Measurements from ENCODE around the gene SLC49A3.
"Not testable (repeated sequence)": the region's sequence is repeated elsewhere in the genome, so short reads cannot be mapped to it uniquely, and the experiment has no call there.

The SLC49A3 gene

DNA sequence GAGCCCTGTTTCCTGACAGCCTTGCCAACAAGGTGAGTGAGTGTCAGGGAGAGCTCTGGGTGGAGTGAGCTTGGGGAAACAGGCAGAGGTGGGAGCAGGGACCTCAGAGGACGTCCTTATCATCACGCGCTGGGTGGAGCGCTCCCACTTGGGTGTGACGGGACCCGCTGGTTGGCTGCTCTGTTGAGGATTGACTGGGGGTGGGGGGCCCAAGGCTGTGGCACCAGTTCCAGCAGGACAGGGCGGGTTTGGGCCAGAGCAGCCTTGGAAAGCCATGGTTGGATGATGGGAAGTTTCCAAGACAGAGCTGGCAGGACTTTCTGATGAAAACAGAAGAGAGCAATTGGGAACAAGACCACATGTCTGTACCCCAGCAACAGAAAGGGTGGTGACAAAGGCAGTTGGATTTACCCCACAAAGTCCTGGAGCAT, 13.7 kb upstream of the SLC49A3 start:
- DNase-seq (ENCODE audit: low read depth): no peak

DNA sequence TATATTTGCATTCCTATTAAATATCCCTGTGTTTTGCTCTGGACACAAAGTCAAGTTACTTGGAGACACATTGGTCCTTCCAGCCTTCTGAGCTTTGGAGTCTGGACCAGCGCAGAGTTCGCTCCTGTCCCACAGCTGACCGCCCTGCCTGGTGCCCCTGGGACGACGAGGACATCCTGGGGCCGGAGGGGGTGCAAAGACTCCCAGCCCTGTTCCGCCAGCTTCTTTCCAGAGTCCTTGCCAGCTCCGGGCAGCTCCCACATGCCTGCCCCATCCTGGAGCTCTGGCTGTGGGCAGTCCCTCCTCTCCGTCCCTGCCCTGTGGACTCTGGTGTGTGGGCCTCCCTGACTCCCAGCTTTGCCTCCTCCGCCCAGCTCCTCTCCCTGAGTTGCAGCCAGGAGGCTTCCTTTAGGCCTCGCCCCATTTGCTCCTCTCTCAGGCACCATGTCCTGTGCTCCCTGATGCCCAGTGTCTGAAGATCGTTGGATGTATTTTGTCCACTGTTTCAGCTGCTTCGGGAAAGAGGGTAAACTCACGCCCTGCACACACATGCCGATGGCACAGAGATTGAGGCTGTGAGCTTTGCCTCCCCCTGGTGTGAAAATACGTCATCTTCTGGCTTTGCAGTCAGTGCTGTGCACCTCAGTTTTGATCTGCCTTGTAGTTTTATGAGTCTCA, 11.8 kb upstream of the SLC49A3 start:
- DNase-seq (ENCODE audit: low read depth): no peak

DNA sequence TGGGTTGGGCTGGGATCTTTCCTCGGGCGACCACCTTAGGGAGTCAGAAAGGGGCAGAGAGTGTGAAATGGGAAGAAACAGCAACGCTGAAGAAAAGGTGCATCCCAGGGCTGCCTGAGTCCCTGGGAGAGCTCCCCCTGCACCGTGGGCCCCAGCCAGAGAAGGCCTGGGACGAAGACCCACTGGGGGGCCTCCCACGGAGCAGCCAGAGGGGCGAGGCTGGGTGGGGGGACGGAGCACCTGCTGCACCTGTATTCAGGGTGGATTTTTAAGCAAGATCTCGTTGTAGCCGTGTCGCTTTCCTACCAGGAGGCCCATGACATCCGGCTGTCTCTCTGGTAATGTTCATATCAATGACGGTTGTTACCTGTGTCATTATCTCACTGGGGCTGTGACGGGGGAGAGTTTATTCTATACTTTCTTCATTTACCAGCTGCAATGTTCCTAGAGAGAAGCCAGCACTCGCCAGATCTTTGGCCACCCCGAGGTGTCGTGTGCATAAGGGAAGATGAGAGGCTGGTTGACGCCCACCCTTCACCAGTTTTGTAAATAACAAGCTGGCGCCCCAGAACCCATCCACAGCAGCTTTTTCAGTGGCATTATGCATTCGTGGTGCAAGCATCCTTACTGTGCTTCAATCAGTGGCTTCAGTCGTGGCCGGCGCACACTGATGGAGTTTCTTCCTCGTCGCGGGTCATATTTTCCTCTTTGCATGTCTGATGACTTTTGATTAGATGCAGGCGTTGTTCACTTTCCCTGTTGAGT, 11.0 kb upstream of the SLC49A3 start:
- no peak for DNase-seq (ENCODE audit: low read depth)

DNA sequence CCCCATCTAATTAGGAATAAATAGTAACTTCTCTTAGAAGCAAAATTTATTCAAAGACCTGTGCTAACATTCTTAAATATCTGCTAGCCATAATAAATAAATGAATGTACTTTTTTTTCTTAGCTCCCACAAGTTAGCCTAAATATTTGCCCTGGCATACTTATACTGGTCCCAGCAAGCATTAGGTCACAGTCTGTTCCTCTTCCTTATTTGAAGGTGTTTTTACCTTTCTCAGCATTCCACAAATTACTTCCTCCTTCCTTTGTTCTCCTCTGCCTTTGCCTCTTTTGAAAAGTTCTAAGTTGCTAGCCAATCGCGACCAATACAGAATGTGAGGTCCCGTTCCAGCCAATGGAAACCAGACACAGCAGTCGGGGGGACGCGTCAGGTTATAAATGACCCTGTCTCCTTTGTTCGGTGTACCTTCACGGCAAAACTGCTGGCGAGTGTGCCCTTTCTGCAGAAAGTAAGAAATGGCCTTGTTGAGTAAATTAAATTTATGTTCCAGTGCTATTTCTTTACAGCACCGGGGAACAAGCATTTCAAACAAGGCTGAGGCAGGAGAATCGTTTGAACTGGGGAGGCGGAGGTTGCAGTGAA, 5.5 kb upstream of the SLC49A3 start:
- not testable (repeated sequence) for DNase-seq (ENCODE audit: low read depth)

DNA sequence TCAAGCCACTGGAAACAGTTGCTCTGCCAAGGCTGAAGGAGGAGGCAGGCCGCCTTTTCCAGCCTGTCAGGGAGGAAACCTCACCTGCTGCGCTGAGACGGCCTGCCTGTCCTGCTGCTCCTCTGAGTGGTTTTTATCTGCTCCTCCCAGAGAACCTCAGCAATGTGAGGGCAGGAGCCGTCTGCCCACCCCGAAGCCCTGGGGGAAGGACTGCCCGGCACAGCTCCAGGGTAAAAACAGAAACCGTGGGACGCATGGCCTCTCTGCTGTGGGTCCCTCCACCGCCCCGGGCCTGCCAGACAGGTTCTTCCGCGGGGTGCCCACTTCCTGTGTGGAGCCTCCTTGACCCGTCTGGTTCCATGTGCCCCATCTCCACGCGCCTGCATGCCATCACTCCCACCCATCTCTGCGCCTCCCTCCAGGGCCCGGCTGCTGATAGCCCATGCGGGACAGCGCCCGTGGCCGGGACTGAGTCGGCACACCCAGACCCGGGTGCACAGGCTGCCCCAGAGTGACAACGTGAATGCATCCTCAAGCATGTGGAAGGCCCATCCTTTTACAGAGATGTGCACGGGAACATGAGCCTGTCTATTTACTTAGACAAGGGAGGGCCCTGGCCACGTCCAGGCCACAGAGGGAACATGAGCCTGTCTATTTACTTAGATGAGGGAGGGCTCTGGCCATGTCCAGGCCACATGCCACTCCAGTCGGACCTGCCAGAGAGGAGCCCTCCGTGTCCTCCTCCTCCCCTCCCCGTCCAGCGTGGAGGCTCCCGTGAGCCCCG, 4.0 kb upstream of the SLC49A3 start:
- no peak for DNase-seq (ENCODE audit: low read depth)

DNA sequence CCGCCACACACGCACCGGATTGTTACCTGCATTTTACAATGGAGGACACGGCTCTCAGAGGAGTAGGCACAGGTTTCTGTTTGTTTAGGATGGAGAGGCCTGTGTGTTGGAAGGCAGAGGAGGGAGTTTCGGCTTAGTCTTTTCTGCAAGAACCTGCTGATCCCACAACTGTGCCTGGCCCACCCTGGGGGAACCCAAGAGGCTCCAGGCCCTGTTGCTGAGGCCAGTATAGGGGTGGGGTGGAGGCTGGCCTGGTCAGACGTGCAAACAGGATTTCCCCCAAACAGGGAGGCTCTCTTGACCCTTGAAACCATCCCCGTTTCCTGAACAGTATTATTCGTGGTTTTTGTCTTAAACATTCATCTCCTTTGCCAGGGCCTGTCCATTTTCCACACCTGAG, 772 bp upstream of the SLC49A3 start:
- no peak for DNase-seq (ENCODE audit: low read depth)

DNA sequence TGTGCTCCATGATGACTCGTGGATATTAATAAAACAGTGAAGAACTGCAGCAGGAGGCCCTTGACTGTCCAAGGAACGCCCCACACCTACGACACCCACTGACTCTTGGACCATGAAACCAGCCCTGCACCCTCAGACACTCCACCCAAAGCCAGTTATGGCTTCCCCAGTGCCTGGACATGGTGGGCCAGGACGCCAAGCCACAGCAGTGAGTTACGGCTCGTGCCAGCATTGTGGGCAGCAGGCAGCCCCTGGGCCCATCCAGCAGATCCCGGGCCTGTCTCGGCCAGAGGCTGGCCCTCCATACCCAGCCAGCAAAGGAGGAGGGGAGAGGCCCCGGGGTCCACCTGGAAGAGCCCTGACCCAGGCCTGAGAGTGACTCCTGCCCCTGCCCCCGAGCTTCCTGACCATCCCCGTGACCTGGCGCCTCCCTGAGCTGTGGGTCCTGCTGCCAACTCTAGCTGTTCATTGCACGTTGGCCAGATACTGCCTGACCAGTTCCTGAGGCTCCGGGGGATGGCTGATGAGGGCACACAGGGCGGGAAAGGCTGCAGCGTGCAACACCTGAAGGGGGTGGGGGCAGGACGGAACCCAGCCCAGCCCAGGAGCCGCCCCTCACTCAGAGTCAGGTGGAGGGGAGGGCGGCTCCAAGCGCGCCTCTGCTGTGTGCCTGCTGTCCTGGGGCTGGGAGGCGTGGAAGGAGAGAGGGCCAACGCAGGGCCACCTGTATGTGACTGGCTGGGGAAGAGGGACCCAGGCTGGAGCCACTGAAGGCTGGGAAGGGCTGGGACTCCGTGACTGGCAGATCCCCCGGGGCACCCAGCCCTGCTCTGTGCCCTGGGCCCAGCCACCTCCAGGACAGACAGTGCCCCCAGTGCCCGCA, 739 bp downstream of the SLC49A3 start:
- DNase-seq (ENCODE audit: low read depth): no peak

DNA sequence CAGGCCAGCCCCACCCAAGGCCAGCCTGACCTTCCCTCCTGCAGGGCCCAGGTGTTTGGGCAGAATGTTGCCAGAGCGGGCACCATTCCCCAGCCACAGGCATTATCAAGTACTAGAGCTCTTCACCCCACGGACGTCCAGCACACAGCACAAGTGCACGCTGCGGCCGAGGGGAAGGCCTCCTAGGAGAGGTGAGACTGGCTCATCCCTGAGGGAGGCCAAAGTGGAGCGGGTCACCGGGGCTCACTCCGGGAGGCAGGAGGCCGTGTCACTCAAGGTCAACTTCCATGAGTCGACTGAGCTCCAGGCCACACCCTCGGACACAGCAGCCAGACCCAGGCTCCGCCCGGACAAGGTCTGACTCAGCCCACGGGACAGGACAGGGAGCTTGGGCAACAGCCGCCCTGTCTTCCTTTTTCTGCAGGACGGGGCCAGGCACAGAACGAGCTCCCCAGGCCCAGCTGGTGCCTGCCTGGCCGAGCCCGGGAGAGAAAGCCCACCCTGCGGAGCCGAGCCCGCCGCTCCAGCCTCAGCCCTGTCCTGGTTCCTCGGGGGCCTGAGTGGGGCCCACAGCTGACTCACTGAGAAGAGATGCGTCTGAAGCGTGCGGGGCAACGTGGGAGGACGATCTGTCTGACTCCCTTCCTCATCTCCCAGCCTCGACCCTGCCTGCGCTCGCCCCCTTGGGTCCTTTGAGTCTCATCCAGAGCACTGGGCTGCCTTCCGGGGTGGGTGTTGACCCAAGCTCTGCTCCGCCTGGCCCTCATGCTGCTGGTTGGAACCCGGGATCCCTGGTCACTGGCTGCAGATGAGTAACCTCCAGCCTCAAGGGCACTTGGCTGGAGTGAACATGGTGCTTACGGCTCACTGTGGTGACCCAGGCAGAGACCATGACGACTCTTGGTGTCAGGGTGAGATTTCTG, 1.6 kb downstream of the SLC49A3 start:
- DNase-seq (ENCODE audit: low read depth): no peak

DNA sequence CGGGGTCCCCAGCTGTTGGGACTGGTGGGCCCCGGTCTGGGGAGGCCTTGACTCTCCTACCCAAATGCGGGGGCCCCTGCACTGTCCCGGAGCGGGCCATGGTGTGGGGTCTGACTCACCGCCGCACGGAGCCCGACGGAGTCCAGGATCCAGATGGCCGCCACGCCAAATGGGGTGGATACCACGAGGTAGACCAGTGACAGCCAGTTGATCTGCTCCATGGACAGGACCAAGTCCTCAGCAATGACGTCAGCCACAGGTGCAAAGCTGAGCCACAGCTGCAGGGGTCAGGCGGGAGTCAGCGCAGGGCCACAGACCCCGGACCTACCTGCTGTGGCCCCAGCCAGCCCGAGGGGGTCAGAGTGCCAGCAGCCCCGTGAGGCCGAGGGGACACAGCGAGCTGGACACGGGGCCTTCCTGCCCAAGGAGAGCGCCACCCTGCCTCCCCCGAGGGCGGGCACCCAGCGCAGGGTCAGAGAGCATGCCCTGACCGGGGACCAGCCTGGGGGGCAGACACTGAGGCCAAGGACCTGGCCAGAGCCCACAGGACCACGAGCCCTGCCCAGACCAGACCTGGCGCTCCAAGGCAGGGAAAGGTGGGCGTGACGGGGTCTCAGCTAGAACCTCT, 2.4 kb downstream of the SLC49A3 start:
- no peak for DNase-seq (ENCODE audit: low read depth)

DNA sequence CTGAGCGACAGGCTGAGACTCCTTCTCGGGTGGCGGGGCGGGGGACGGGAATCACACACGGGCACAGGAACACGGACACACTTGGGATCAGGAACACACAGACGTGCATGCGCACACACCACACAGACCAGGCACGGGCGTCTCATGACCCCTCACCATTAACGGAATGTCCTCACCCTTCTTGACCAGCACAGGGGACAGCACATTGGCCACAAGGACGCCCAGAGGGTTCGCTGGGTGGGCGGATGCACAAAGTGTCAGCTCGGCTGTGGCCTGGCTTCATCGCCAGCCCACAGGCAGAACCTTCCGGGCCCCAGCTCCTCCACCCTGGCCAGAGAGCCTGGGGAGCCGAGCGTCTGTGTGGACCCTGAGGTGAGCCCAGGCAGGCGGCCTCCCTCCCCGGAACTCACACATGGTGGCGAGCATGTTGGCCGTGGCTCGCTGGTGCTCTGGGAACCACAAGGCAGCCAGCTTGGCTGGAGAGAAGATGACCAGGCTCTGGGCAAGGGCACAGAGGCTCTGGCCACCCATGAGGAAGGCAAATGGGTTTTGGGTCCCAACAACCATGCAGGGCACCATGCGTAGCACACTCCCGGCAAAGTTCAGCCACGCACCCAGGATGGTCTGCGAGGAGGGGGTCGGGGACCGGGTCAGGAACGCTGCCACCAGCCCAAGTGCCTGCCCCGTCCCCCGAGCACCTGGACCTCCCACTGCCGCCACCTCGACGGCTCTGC, 3.1 kb downstream of the SLC49A3 start:
- DNase-seq (ENCODE audit: low read depth): no peak

DNA sequence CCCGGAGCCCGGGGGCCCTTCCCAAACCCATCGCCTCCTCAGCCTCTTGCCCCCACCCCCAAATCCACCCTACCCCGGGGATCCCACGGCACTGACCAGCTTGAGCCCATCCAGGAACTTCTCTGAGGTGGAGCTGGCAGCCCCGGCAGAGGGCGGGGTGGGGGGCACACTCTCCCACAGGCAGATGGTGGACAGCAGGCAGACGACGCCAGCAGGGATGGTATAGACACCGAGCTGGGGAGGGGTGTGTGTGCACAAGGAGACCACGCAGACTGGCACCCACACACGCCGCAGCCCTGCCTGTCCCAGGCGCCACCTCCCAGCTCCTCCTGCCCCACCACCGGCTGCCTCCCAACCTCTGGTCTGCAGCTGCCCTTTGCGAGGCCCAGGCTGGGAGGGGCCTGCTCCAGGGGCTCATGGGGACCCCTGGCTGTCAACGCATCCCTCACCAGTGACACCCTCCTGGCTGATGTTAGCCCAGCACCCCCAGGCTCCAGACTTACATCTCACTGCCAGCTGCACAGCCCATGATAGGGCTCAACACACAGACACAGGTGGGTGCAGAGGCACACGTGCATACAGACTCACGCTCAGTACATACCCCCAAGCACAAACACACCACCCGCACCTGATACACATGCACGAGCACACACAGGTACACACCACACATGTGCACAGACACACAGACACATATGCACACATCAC, 4.2 kb downstream of the SLC49A3 start:
- no peak for DNase-seq (ENCODE audit: low read depth)

DNA sequence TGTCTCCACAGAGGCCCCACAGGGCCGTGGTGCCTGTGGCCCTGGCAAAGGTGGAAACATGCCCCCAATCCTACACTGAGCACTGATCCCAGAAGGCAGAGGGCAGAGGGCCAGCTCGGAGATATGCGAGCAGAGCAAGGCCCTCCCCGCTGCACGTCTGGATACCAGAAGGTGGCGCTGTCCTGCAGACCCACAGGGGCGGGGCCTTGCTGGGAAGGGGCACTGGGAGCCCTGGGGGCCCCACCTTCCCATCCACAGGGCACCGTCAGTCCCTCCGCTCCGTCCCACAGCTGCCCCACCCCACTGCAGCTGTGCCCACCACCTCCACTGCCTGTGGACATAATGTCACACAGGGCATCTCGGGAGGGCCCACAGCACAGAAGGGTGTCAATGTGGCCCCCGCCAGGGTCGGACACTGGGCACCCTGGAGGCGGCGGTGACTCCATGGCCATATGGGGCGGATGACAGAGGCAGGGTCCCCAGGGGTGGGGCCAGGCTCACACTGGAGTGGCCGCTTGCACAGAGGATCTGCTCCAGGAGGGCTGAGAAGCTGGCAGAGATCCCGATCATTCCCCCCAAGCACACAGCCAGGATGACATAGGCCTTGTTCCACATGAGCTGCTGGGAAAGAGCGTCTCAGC, 4.8 kb downstream of the SLC49A3 start:
- no peak for DNase-seq (ENCODE audit: low read depth)

DNA sequence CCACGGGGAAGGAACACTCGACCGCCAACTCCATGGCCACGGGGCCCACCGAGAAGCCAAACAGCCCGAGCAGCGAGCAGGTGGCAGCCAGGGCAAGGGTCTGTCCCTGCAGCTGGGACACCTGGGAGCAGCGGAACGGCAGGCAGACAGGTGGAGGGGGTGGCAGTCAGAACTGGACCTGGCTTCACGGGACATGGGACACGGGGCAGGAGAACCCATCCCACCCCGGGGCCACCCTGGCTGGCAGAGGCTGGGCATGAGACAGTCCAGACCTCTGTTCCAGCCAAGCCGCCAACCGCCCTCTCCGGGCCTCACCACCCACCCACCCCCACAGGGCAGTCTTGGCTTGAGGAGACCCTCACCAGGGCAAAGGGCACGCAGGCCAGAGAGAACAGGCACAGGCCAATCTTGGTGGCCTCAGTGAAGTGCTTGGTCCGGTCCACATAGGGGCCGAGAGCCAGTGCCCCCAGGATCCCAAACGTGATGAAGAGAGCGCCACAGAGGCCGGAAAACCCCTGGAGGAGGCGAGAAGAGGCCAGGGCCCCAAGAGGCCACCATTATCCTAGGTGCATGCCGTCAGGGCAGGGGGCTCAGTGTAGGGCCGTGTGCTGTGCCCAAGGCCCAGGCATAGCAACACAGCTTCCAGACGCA, 5.6 kb downstream of the SLC49A3 start:
- no peak for DNase-seq (ENCODE audit: low read depth)

DNA sequence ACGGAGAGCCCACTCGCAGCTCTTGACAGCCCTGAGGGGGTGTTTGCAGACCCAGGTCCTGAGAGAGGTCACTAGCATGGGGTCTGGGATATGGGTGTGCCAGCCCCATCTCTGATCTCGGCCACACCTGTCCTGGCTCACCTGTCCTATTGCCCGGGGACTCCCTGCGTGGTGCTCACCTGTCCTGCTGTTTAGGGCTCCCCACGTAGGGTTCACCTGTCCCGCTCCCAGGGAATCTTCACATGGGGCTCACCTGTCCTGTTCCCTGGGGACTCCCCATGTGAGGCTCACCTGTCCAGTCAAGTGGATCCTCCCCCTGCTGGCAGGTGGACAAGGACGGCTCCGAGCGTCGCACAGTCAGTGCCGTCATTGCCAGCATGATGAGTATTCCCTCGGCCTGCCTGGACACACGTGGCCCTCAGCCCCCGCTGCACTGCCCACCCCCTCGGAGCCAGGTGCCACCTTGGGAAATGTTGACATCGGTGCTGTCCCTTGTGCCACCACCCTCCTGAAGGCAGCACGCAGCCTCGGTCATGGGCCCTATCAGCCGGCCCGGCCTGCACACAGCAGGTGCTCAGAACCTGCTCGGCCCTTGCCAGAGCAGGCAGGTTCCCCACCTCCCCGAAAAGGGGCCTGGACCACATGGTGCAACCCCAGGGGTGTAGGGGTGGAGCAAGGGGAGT, 6.3 kb downstream of the SLC49A3 start:
- DNase-seq (ENCODE audit: low read depth): no peak

DNA sequence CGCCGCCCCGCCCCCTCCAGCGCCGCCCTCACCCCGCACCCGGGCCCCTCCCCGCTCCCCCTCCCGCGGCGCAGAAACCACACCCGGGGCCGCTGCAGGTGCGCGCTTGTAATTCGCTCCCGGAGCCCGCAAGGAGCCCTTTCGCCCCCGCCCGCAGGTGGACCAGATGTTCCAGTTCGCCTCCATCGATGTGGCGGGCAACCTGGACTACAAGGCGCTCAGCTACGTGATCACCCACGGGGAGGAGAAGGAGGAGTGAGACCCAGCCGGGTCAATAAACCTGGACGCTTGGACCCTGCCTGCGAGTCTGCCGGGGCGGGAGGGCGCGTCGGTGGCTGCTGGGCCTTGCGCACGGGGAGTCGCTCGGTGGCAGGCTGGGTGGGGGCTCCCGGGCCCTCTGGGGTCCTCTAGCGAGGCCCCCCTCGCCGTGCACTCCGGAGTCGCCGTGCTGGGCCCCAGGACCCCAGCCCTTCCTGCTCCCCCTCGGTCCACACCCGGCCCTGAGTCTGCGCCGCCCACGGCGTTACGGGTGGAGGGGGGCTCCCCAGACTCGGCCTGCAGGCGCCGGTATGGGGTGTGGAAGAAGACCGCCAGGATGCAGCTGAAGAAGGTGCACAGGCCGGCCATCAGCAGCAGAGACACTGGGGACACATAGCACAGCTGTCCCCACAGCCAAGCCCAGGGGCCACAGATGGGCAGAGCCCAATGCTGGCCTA, 7.1 kb downstream of the SLC49A3 start:
- no peak for DNase-seq (ENCODE audit: low read depth)

DNA sequence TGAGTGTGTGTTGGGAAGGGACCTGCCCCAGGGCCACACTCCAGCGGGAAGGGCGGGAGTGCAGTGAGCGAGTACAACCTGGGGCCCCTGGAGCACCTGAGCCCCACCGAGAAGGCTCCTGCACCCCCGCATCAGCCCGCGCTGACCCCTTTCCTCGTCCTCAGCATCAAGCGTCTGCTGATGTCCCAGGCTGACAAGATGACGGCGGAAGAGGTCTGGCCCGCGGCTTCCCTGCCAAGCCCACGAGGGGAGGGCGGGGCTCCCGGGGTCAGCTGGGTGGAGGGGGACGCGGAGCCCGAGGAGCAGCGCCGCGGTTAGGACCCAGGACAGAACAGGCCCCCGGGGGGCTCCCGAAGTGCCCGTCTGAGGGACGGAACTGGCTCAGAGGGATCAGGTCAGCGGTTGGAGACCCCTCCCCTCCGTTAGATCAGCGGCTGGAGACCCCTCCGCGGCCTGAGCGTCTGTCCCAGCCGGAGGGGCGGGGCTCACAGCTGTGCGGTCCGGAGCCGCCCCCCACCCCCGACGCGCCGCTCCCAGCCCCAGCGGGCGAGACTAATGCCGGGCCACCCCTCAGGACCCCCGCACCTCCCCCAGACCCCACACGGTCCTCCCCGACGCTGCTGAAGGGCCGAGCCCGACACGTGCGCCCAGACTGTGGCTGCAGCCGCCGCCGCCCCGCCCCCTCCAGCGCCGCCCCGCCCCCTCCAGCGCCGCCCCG, 7.9 kb downstream of the SLC49A3 start:
- DNase-seq (ENCODE audit: low read depth): no peak

All from stimulated activated CD4-positive, alpha-beta T cell treated with anti-CD3 and anti-CD28 coated beads, Interleukin-2, amount 100 ng/mL, for 4 hours (primary cell).